ENCODE data around the gene CLK2. TPM values are rescaled to one million over a fixed set of nuclear protein-coding genes. Genes with fewer than 3 reads are reported as not detected.
"Not testable (repeated sequence)": the region's sequence is repeated elsewhere in the genome, so short reads cannot be mapped to it uniquely, and the experiment has no call there.

The CLK2 gene
- total RNA-seq, 2 donors from 2014 or later: 69.8 to 82.3 TPM

DNA sequence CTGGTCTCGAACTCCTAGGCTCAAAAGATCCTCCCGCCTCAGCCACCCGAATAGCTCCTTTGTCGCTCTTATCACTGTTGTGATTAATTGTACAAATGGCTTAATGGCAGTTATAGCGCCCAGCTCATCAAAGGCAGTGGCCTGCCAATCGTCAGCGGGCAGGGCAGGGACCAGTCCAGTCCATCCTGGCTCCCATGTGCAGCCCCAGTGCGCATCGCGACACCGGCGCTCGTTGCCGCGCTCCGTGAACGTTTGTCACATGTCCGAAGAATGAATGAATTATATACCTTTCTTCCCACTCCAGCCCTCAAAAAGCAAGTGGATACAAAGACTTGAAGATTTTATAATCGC lies 46.4 kb downstream of the CLK2 start:
- Mint-ChIP-seq H3K27me3 (ENCODE audit: insufficient read depth) (peaks cover 14% of the 10 kb centered on the region), H3K36me3 (ENCODE audit: low read depth) (peaks cover 2% of the 10 kb centered on the region), H3K27ac (peak overlapping the region; percentile 94), H3K4me3 (peak overlapping the region; percentile 87), H3K9me3 (no peaks in the 10 kb centered on the region), H3K4me1 (peaks cover 17% of the 10 kb centered on the region)
- Histone ChIP-seq H3K9me3 (ENCODE audit: control insufficient read depth, low read length) (no peaks in the 10 kb centered on the region), H3K4me3 (ENCODE audit: low read length) (peak overlapping the region; percentile 95), H3K27ac (ENCODE audit: low read depth, low read length) (peak overlapping the region; percentile 90), H3K9ac (ENCODE audit: extremely low read depth, low read length, poor library complexity, severe bottlenecking) (peak overlapping the region; percentile 74), H3K27me3 (ENCODE audit: control insufficient read depth, insufficient read depth, low read length, poor library complexity, severe bottlenecking) (no peaks in the 10 kb centered on the region), H3K36me3 (ENCODE audit: control insufficient read depth, insufficient read depth, low read length) (no peaks in the 10 kb centered on the region), H3K4me1 (ENCODE audit: control insufficient read depth, insufficient read depth, low read length) (no peaks in the 10 kb centered on the region)
- no peak for DNase-seq
- TF ChIP-seq, protein P1, sequence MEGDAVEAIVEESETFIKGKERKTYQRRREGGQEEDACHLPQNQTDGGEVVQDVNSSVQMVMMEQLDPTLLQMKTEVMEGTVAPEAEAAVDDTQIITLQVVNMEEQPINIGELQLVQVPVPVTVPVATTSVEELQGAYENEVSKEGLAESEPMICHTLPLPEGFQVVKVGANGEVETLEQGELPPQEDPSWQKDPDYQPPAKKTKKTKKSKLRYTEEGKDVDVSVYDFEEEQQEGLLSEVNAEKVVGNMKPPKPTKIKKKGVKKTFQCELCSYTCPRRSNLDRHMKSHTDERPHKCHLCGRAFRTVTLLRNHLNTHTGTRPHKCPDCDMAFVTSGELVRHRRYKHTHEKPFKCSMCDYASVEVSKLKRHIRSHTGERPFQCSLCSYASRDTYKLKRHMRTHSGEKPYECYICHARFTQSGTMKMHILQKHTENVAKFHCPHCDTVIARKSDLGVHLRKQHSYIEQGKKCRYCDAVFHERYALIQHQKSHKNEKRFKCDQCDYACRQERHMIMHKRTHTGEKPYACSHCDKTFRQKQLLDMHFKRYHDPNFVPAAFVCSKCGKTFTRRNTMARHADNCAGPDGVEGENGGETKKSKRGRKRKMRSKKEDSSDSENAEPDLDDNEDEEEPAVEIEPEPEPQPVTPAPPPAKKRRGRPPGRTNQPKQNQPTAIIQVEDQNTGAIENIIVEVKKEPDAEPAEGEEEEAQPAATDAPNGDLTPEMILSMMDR (conservative IDR thresholded peaks at IDR 0.05): no peak
- 0% methylated on average over 19 of the region's 19 CpGs; no CpG with 5 or more reads in 1 of the 2 experiments for WGBS, 2 experiments (ENCODE audit: insufficient coverage in 1 of 2, insufficient read length in 1 of 2)

DNA sequence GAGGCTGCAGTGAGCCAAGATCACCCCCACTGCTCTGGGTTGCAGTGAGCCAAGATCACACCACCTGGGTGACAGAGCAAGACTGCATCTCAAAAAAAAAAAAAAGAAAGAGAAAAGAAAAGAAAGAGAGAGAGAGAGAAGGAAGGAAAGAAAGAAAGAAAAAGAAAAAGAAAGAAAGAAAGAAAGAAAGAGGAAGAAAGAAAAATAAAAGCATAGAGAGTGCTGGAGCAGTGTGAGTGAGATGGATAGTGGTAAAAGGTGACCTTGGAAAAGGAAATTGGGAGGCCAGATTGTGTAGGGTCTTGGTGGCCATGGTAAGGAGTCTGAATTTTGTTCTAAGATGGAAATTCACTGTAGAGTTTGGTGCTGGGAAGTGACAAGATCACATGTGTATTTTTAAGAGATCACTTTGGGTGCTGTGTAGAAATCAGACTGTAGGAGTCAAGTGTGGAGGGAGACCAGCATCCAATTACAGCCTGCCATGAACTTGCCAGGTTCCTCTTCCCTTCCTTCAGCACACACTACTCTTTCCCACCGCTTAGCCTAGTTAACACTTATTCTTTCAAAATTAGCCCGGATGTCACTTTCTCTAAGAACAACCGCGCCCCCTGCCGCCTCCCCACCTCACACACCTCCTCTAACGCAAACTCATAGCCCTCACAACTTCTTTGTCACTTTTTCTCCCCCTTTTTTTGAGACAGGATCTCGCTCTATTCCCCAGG lies 47.0 kb downstream of the CLK2 start:
- peak; percentile 93 for DNase-seq
- TF ChIP-seq, protein P1 (conservative IDR thresholded peaks at IDR 0.05): peak; percentile 67
- peak overlapping the region; percentile 90 for H3K27ac ChIP-seq (ENCODE audit: low read depth, low read length)
- WGBS, 2 experiments (ENCODE audit: insufficient coverage in 1 of 2, insufficient read length in 1 of 2): 0 to 1% methylated on average over 4 to 7 of the region's 7 CpGs
- H3K9ac ChIP-seq (ENCODE audit: extremely low read depth, low read length, poor library complexity, severe bottlenecking): peak overlapping the region; percentile 74
- Mint-ChIP-seq H3K4me1 (peaks cover 17% of the 10 kb centered on the region), H3K27ac (peak overlapping the region; percentile 94), H3K4me3 (peak overlapping the region; percentile 87), H3K9me3 (no peaks in the 10 kb centered on the region), H3K36me3 (ENCODE audit: low read depth) (peaks cover 2% of the 10 kb centered on the region), H3K27me3 (ENCODE audit: insufficient read depth) (peaks cover 12% of the 10 kb centered on the region)
- H3K4me3 ChIP-seq (ENCODE audit: low read length): peak overlapping the region; percentile 95
- H3K36me3 ChIP-seq (ENCODE audit: control insufficient read depth, insufficient read depth, low read length): no peaks in the 10 kb centered on the region
- H3K27me3 ChIP-seq (ENCODE audit: control insufficient read depth, insufficient read depth, low read length, poor library complexity, severe bottlenecking): no peaks in the 10 kb centered on the region
- H3K4me1 ChIP-seq (ENCODE audit: control insufficient read depth, insufficient read depth, low read length): no peaks in the 10 kb centered on the region
- H3K9me3 ChIP-seq (ENCODE audit: control insufficient read depth, low read length): no peaks in the 10 kb centered on the region

GRCh38 chr1:155225404-155225759 lies 47.9 kb downstream of the CLK2 start:
- not testable (repeated sequence) for H3K27me3 ChIP-seq (ENCODE audit: control insufficient read depth, insufficient read depth, low read length, poor library complexity, severe bottlenecking); DNase-seq; H3K36me3 Mint-ChIP-seq (ENCODE audit: low read depth); H3K27me3 Mint-ChIP-seq (ENCODE audit: insufficient read depth); H3K27ac ChIP-seq (ENCODE audit: low read depth, low read length); H3K36me3 ChIP-seq (ENCODE audit: control insufficient read depth, insufficient read depth, low read length); H3K9me3 Mint-ChIP-seq; H3K9ac ChIP-seq (ENCODE audit: extremely low read depth, low read length, poor library complexity, severe bottlenecking); H3K4me1 ChIP-seq (ENCODE audit: control insufficient read depth, insufficient read depth, low read length); H3K4me3 ChIP-seq (ENCODE audit: low read length); H3K27ac Mint-ChIP-seq; H3K9me3 ChIP-seq (ENCODE audit: control insufficient read depth, low read length)
- WGBS, 2 experiments (ENCODE audit: insufficient coverage in 1 of 2, insufficient read length in 1 of 2): 90 to 97% methylated on average over 5 to 8 of the region's 8 CpGs
- Mint-ChIP-seq H3K4me1 (peaks cover 17% of the 10 kb centered on the region), H3K4me3 (peak overlapping the region; percentile 87)
